A549 (cell line): Measurements from ENCODE around the gene UBE2G2. TPM values are rescaled to one million over a fixed set of nuclear protein-coding genes. Genes with fewer than 3 reads are reported as not detected.

ENCODE experiments used
- ATAC-seq, 2 experiments: fragments of 200-7000 bp in 1 of 2; fragments of >200 bp in 1 of 2; cut with Nextera tagmentation in 1 of 2; cut with Tn5 transposase in 1 of 2; 3 replicates each; pipeline versions ENCODE4 v1.8.0 to v1.9.1; 2018 to 2020; ENCODE audit warnings: mild to moderate bottlenecking in 1 of 2, moderate library complexity in 1 of 2
- CTCF ChIA-PET: fragments of 300-600 bp; sonication (Branson Sonifier 250); formaldehyde crosslinking; extraction: SDS; loops from one replicate; lab custom pipeline; 2021; ENCODE audit warnings: antibody characterized with exemption, inconsistent platforms; lab: Yijun Ruan, JAX
- POLR2A ChIA-PET: fragments of 350-600 bp; formaldehyde crosslinking; extraction: SDS; loops from one replicate; lab custom pipeline; 2021; ENCODE audit warnings: antibody characterized with exemption, inconsistent platforms; lab: Yijun Ruan, JAX
- DNase-seq, 2 experiments: peaks; one replicate each; pipeline versions ENCODE4 v3.0.0 to v3.0.0-alpha.2; 2011 to 2016; ENCODE audit warnings: low read depth in 1 of 2, low spot score in 1 of 2
- FAIRE-seq: peaks from 2 replicates; lab custom pipeline; 2011; peaks lifted over from hg19 to GRCh38; lab: Jason Lieb, UNC
- H3K27ac ChIP-seq, 2 experiments: fragments of >200 bp; sonication (Bioruptor Twin); formaldehyde crosslinking; 3 replicates each; pipeline ENCODE4 v1.5.1; 2016 to 2017
- H3K4me1 ChIP-seq: fragments of >200 bp; sonication (Bioruptor Twin); formaldehyde crosslinking; 3 replicates; pipeline ENCODE4 v1.6.1; 2016
- H3K4me2 ChIP-seq: fragments of >200 bp; sonication (Bioruptor Twin); formaldehyde crosslinking; 3 replicates; pipeline ENCODE4 v1.6.1; 2016
- H3K4me3 ChIP-seq: fragments of >200 bp; sonication (Bioruptor Twin); formaldehyde crosslinking; 3 replicates; pipeline ENCODE4 v1.5.1; 2016
- H3K9me3 ChIP-seq: fragments of >200 bp; sonication (Bioruptor Twin); formaldehyde crosslinking; 3 replicates; pipeline ENCODE4 v1.6.1; 2016
- CBX2 ChIP-seq: fragments of 200-600 bp; sonication (generic); IDR thresholded peaks from 2 replicates; pipeline ENCODE4 v1.6.1; 2016; ENCODE audit warnings: low read depth, mild to moderate bottlenecking, borderline replicate concordance
- CBX8 ChIP-seq: fragments of 200-600 bp; sonication (generic); IDR thresholded peaks from 2 replicates; pipeline ENCODE4 v1.6.1; 2016
- EHF ChIP-seq: fragments of 250-450 bp; sonication (Bioruptor Pico); IDR thresholded peaks from 2 replicates; pipeline ENCODE4 v1.5.0; 2020; ENCODE audit warnings: mild to moderate bottlenecking
- ELK1 ChIP-seq: fragments of 150-350 bp; IDR thresholded peaks from 2 replicates; pipeline ENCODE4 v1.6.1; 2014; ENCODE audit warnings: low read depth, mild to moderate bottlenecking, low read length
- FOXS1 ChIP-seq: fragments of 250-450 bp; sonication (Bioruptor Pico); IDR thresholded peaks from 2 replicates; pipeline ENCODE4 v1.5.0; 2020; ENCODE audit warnings: mild to moderate bottlenecking, moderate library complexity
- HDAC2 ChIP-seq: fragments of 200-600 bp; sonication (generic); IDR thresholded peaks from 2 replicates; pipeline ENCODE4 v1.6.1; 2016
- HES2 ChIP-seq: fragments of >200 bp; sonication (Bioruptor Twin); formaldehyde crosslinking; IDR thresholded peaks from 2 replicates; pipeline ENCODE4 v1.6.1; 2016
- HEYL ChIP-seq: fragments of 250-450 bp; sonication (Bioruptor Pico); IDR thresholded peaks from 2 replicates; pipeline ENCODE4 v1.8.0; 2021; ENCODE audit warnings: mild to moderate bottlenecking, moderate library complexity
- HOXB5 ChIP-seq: fragments of 250-450 bp; sonication (Bioruptor Pico); IDR thresholded peaks from 2 replicates; pipeline ENCODE4 v1.5.0; 2020; ENCODE audit warnings: mild to moderate bottlenecking, moderate library complexity
- JUN ChIP-seq, 2 experiments: fragments of >200 bp; sonication (Bioruptor Twin); formaldehyde crosslinking; IDR thresholded peaks; 2 replicates in 1 of 2; 3 replicates in 1 of 2; pipeline ENCODE4 v1.6.1; 2016 to 2017
- JUNB ChIP-seq: fragments of >200 bp; sonication (Bioruptor Twin); formaldehyde crosslinking; IDR thresholded peaks from 2 replicates; pipeline ENCODE4 v1.6.1; 2016
- KDM1A ChIP-seq: fragments of 200-600 bp; sonication (generic); IDR thresholded peaks from 2 replicates; pipeline ENCODE4 v1.6.1; 2016; ENCODE audit warnings: low read depth, mild to moderate bottlenecking
- MAZ ChIP-seq: fragments of 150-350 bp; IDR thresholded peaks from 2 replicates; pipeline ENCODE4 v1.6.1; 2014; ENCODE audit warnings: antibody characterized with exemption, low read depth, low read length, borderline replicate concordance
- NFE2L2 ChIP-seq: fragments of 150-350 bp; conservative IDR thresholded peaks from 2 replicates; pipeline ENCODE4 v1.6.1; 2014; ENCODE audit warnings: low read length
- NPAS2 ChIP-seq: fragments of 250-450 bp; sonication (Bioruptor Pico); IDR thresholded peaks from 2 replicates; pipeline ENCODE4 v1.8.0; 2022; ENCODE audit warnings: mild to moderate bottlenecking, moderate library complexity, borderline replicate concordance
- NR3C1 ChIP-seq: fragments of >200 bp; sonication (Bioruptor Twin); formaldehyde crosslinking; IDR thresholded peaks from 3 replicates; pipeline ENCODE4 v1.6.1; 2017
- POLR2AphosphoS2 ChIP-seq: conservative IDR thresholded peaks from 2 replicates; pipeline ENCODE4 v1.6.1; 2012; ENCODE audit warnings: low read length, improper control_type of control experiment, inconsistent platforms
- RAD21 ChIP-seq, 2 experiments: fragments of >200 bp in 1 of 2; sonication (Bioruptor Twin) in 1 of 2; formaldehyde crosslinking in 1 of 2; IDR thresholded peaks in 1 of 2; conservative IDR thresholded peaks in 1 of 2; 2 replicates in 1 of 2; 3 replicates in 1 of 2; pipeline ENCODE4 v1.6.1; 2012 to 2018; ENCODE audit warnings: inconsistent platforms in 1 of 2
- RARB ChIP-seq: fragments of 250-450 bp; sonication (Bioruptor Pico); IDR thresholded peaks from 2 replicates; pipeline ENCODE4 v1.8.0; 2021; ENCODE audit warnings: mild to moderate bottlenecking, moderate library complexity
- RCOR1 ChIP-seq: fragments of 150-350 bp; IDR thresholded peaks from 2 replicates; pipeline ENCODE4 v1.6.1; 2014; ENCODE audit warnings: antibody characterized with exemption, low read length, low read depth
- REST ChIP-seq: fragments of 200-600 bp; sonication (generic); IDR thresholded peaks from 2 replicates; pipeline ENCODE4 v1.6.1; 2016; ENCODE audit warnings: antibody characterized with exemption, mild to moderate bottlenecking, moderate library complexity
- WGBS: methylation state at CpG from one replicate; pipeline ENCODE4 v1.1.6; 2017; ENCODE audit errors: missing lambda C conversion rate; 5-methylcytosine and 5-hydroxymethylcytosine counted together
- polyA plus RNA-seq, 4 experiments: library from polyadenylated mRNA; depleted of rRNA in 3 of 4; stranded (reverse); fragments of >200 nt; fragmentation: RNase III in 1 of 4; extraction: RNeasy Plus Mini Kit Qiagen cat#74134 plus additional on column Dnase treatment in 1 of 4; gene quantifications; 2 replicates in 3 of 4; 3 replicates in 1 of 4; pipeline ENCODE4 v1.2.3, GENCODE V29; 2011 to 2017
- TF ChIP-seq, protein P1 (sequence below): fragments of 250-450 bp; sonication (Bioruptor Pico); IDR thresholded peaks from 2 replicates; pipeline ENCODE4 v1.5.0; 2020; ENCODE audit warnings: low read depth, mild to moderate bottlenecking, moderate library complexity

UBE2G2 gene
- polyA plus RNA-seq, 2 of the 4 experiments (the other 2 are of a cell fraction) = 56.9 to 68.2 TPM

- ATAC-seq = no peak
- Histone ChIP-seq H3K9me3 (no peaks in the 10 kb centered on the region), H3K4me3 (no peak overlapping the region), H3K27ac (no peak overlapping the region), H3K4me1 (no peaks in the 10 kb centered on the region), H3K4me2 (no peak overlapping the region)
- TF ChIP-seq HEYL (CRISPR knock-in tag) = no peak
- TF ChIP-seq POLR2AphosphoS2 = no peak
- no peak for TF ChIP-seq FOXS1 (CRISPR knock-in tag)
- TF ChIP-seq, protein P1, sequence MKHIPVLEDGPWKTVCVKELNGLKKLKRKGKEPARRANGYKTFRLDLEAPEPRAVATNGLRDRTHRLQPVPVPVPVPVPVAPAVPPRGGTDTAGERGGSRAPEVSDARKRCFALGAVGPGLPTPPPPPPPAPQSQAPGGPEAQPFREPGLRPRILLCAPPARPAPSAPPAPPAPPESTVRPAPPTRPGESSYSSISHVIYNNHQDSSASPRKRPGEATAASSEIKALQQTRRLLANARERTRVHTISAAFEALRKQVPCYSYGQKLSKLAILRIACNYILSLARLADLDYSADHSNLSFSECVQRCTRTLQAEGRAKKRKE (CRISPR knock-in tag) = no peak
- TF ChIP-seq HDAC2 = no peak
- no peak for TF ChIP-seq NFE2L2
- no peak for TF ChIP-seq ELK1
- TF ChIP-seq KDM1A = no peak
- no peak for TF ChIP-seq RAD21 (conservative IDR thresholded peaks at IDR 0.05 in 1 of 2, IDR thresholded peaks at IDR 0.05 in 1 of 2)
- no peak for TF ChIP-seq HOXB5 (CRISPR knock-in tag)
- TF ChIP-seq EHF = no peak
- no peak for TF ChIP-seq RARB (CRISPR knock-in tag)
- TF ChIP-seq HES2 = no peak
- TF ChIP-seq NR3C1 = no peak
- WGBS = 92% methylated on average over 14 of the region's 23 CpGs
- no peak for DNase-seq
- no peak for FAIRE-seq
- CTCF ChIA-PET = no interaction called here
- POLR2A ChIA-PET = no interaction called here
These were observed 72.1 kb downstream of the UBE2G2 start for GRCh38 chr21:44729336-44730027.

- POLR2A ChIA-PET = no interaction called here
- no peak overlapping the region for H3K27ac ChIP-seq
- TF ChIP-seq NPAS2 (CRISPR knock-in tag) (no peak), HEYL (CRISPR knock-in tag) (no peak), CBX8 (no peak), HOXB5 (CRISPR knock-in tag) (no peak), RCOR1 (no peak), JUNB (no peak), MAZ (no peak), REST (no peak), CBX2 (no peak), ELK1 (no peak), JUN (IDR thresholded peaks at IDR 0.05) (no peak)
- TF ChIP-seq, all 56 proteins: peak for 0
- 69% methylated on average over 14 of the region's 14 CpGs for WGBS
- ATAC-seq (no peak), DNase-seq (no peak), FAIRE-seq (no peak)
- Histone ChIP-seq H3K4me1 (no peaks in the 10 kb centered on the region), H3K9me3 (no peaks in the 10 kb centered on the region), H3K4me2 (no peak overlapping the region), H3K4me3 (no peak overlapping the region)
- CTCF ChIA-PET = no interaction called here
These were observed 72.9 kb downstream of the UBE2G2 start for GRCh38 chr21:44728716-44729115.
